Lower lobe of right lung (tissue), 1 donor: ENCODE results near the gene FANCG. TPM values are rescaled to one million over a fixed set of nuclear protein-coding genes. Genes with fewer than 3 reads are reported as not detected.

Source experiments
- total RNA-seq: library from RNA; stranded (reverse); fragmentation: NEBNext Ultra II Directional; extraction: Animal tissue kit (Norgen Biotek cat#: 25700); gene quantifications from one replicate; pipeline ENCODE4 v1.2.1, GENCODE V29; 2021
- donor health status: DM: no; HTN: yes; CAD: no; lungs with severe emphysema.

Gene FANCG
- total RNA-seq, 1 donor from 2014 or later, result 13.9 TPM

Other genes starting within 250 kb of the FANCG start
- gene PHF24, start 121.7 kb downstream of the FANCG start, total RNA-seq, result 1.3 TPM
- gene DNAJB5, start 90.2 kb downstream of the FANCG start, total RNA-seq, result 6.0 TPM
- 175 TPM for gene VCP, start 7.3 kb downstream of the FANCG start, total RNA-seq
- gene PIGO, start 16.6 kb upstream of the FANCG start, total RNA-seq, result 25.1 TPM
- 59.0 TPM for gene STOML2, start 23.2 kb upstream of the FANCG start, total RNA-seq
- 20.3 TPM for gene ATOSB, start 35.9 kb upstream of the FANCG start, total RNA-seq
- gene UNC13B, start 82.1 kb upstream of the FANCG start, total RNA-seq, result 87.9 TPM